OCI-LY1 (cell line): ENCODE results near the gene PDE1A.

ENCODE experiments used
- H2AFZ ChIP-seq: fragments of 200-600 bp; sonication (generic), shearing (Covaris generic); 2 replicates; pipeline ENCODE4 v1.6.0; 2014; ENCODE audit warnings: antibody characterized with exemption, mild to moderate bottlenecking, low read length
- H3F3A ChIP-seq: fragments of 200-600 bp; sonication (generic), shearing (Covaris generic); 2 replicates; pipeline ENCODE4 v1.6.0; 2014; ENCODE audit warnings: mild to moderate bottlenecking, antibody characterized with exemption, low read length, moderate library complexity; ENCODE audit not compliant: insufficient read depth
- H3K27ac ChIP-seq: fragments of 200-600 bp; sonication (generic); 2 replicates; pipeline ENCODE4 v1.5.1; 2014; ENCODE audit warnings: low read length, mixed run types, mild to moderate bottlenecking, low read depth; ENCODE audit not compliant: poor library complexity, severe bottlenecking
- H3K27me3 ChIP-seq: fragments of 200-600 bp; sonication (generic); 2 replicates; pipeline ENCODE4 v1.6.0; 2014; ENCODE audit warnings: antibody characterized with exemption, mild to moderate bottlenecking, low read length, moderate library complexity; ENCODE audit not compliant: insufficient read depth
- H3K36me3 ChIP-seq: fragments of 200-600 bp; sonication (generic); 2 replicates; pipeline ENCODE4 v1.6.1; 2014; ENCODE audit warnings: mild to moderate bottlenecking, antibody characterized with exemption, low read length, moderate library complexity, mixed read lengths; ENCODE audit not compliant: insufficient read depth
- H3K4me1 ChIP-seq: fragments of 200-600 bp; sonication (generic); 2 replicates; pipeline ENCODE4 v1.5.1; 2014; ENCODE audit warnings: mild to moderate bottlenecking, low read length, moderate library complexity; ENCODE audit not compliant: insufficient read depth, severe bottlenecking
- H3K4me2 ChIP-seq: fragments of 200-600 bp; sonication (generic), shearing (Covaris generic); 2 replicates; pipeline ENCODE4 v1.6.1; 2014; ENCODE audit warnings: low read length
- H3K4me3 ChIP-seq: fragments of 200-600 bp; sonication (generic); 2 replicates; pipeline ENCODE4 v1.5.1; 2014; ENCODE audit warnings: low read length, low read depth, mild to moderate bottlenecking, mixed read lengths; ENCODE audit not compliant: poor library complexity, severe bottlenecking
- H3K79me2 ChIP-seq: fragments of 200-600 bp; shearing (Covaris generic); 2 replicates; pipeline ENCODE4 v1.6.1; 2016; ENCODE audit warnings: mixed run types, low read length, mixed read lengths; ENCODE audit not compliant: insufficient read depth
- H3K9ac ChIP-seq: fragments of 200-600 bp; sonication (generic), shearing (Covaris generic); 2 replicates; pipeline ENCODE4 v1.6.1; 2014; ENCODE audit warnings: mild to moderate bottlenecking, low read length, mixed read lengths
- H3K9me2 ChIP-seq: fragments of 200-600 bp; sonication (generic), shearing (Covaris generic); 2 replicates; pipeline ENCODE4 v1.6.1; 2014; ENCODE audit warnings: low read depth, mild to moderate bottlenecking, low read length, mixed read lengths
- H3K9me3 ChIP-seq: fragments of 200-600 bp; shearing (Covaris generic); 2 replicates; pipeline ENCODE4 v1.6.1; 2014; ENCODE audit warnings: low read length, mixed read lengths
- H4K20me1 ChIP-seq: fragments of 200-600 bp; sonication (generic), shearing (Covaris generic); 2 replicates; pipeline ENCODE4 v1.6.0; 2016; ENCODE audit warnings: mild to moderate bottlenecking, low read length; ENCODE audit not compliant: insufficient read depth
- CTCF ChIP-seq: fragments of 200-600 bp; sonication (generic), shearing (Covaris generic); IDR thresholded peaks from 2 replicates; pipeline ENCODE4 v1.5.1; 2017; ENCODE audit warnings: mild to moderate bottlenecking, antibody characterized with exemption, low read length, moderate library complexity, mixed read lengths
- EZH2 ChIP-seq: fragments of 200-600 bp; sonication (generic), shearing (Covaris generic); IDR thresholded peaks from 2 replicates; pipeline ENCODE4 v1.8.0; 2017; ENCODE audit warnings: borderline replicate concordance, mixed run types, mild to moderate bottlenecking, antibody characterized with exemption, low read length, moderate library complexity, mixed read lengths

Gene PDE1A

GRCh38 chr2:182248898-182249297, 177.9 kb downstream of the PDE1A start:
- Histone ChIP-seq H3K79me2 (no peaks in the 10 kb centered on the region), H3K9me2 (no peaks in the 10 kb centered on the region), H3K4me2 (no peak overlapping the region), H2AFZ (no peak overlapping the region), H3K36me3 (no peaks in the 10 kb centered on the region), H3K4me3 (no peak overlapping the region), H3K27me3 (no peaks in the 10 kb centered on the region), H4K20me1 (no peaks in the 10 kb centered on the region), H3K4me1 (no peaks in the 10 kb centered on the region), H3K9ac (no peak overlapping the region), H3K9me3 (no peaks in the 10 kb centered on the region), H3K27ac (no peak overlapping the region), H3F3A (no peaks in the 10 kb centered on the region)
- TF ChIP-seq EZH2 (no peak), CTCF (no peak)

DNA sequence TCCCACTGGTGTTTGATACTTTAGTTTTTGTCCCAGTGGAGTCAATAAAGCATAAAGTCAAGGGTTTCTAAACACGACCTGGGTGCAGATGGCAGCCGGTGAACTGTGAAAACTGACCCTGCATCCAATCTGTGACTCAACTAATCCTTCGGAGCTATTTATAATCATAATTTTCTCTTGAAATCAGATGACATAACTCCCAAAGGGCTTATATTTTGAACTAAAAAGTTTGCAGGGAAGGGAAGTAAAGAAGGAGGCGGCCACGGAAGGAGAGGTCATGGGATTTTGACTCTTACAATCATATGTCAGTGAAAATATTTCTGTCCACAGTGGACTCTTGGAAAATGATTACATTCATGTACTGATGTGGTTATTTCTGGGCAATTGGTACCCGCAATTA, 178.5 kb downstream of the PDE1A start:
- TF ChIP-seq CTCF: no peak
- no peak for TF ChIP-seq EZH2
- Histone ChIP-seq H3K9me3 (no peaks in the 10 kb centered on the region), H3F3A (no peaks in the 10 kb centered on the region), H3K4me1 (no peaks in the 10 kb centered on the region), H3K27ac (no peak overlapping the region), H3K27me3 (no peaks in the 10 kb centered on the region), H3K4me3 (no peak overlapping the region), H3K9me2 (no peaks in the 10 kb centered on the region), H3K4me2 (no peak overlapping the region), H4K20me1 (no peaks in the 10 kb centered on the region), H3K36me3 (no peaks in the 10 kb centered on the region), H3K79me2 (no peaks in the 10 kb centered on the region), H2AFZ (no peak overlapping the region), H3K9ac (no peak overlapping the region)

GRCh38 chr2:182247831-182248230, 179.0 kb downstream of the PDE1A start:
- Histone ChIP-seq H3K79me2 (no peaks in the 10 kb centered on the region), H4K20me1 (no peaks in the 10 kb centered on the region), H3K4me2 (no peak overlapping the region), H3K27ac (no peak overlapping the region), H3K4me3 (no peak overlapping the region), H3K9me3 (no peaks in the 10 kb centered on the region), H3K27me3 (no peaks in the 10 kb centered on the region), H3K9me2 (no peaks in the 10 kb centered on the region), H3K36me3 (no peaks in the 10 kb centered on the region), H3F3A (no peaks in the 10 kb centered on the region), H3K4me1 (no peaks in the 10 kb centered on the region), H2AFZ (no peak overlapping the region), H3K9ac (no peak overlapping the region)
- TF ChIP-seq EZH2 (no peak), CTCF (no peak)
